ENCODE measurements around the gene STARD10. TPM values are rescaled to one million over a fixed set of nuclear protein-coding genes. Genes with fewer than 3 reads are reported as not detected.

STARD10 gene
- total and polyA plus RNA-seq, 2 experiments from 2014 or later, result 16.6 to 20.5 TPM

GRCh38 chr11:72824020-72824419, 30.2 kb upstream of the STARD10 start:
- H3K4me1 Mint-ChIP-seq, result peaks cover 18% of the 10 kb centered on the region
- Histone ChIP-seq H3F3A (replicated peaks; ENCODE audit: low read depth) (0 out of 2 replicates have a peak, but pooled peaks cover 3% of the 10 kb centered on the region), H3K4me2 (no peak overlapping the region), H3K4me1 (ENCODE audit: insufficient read depth) (no peaks in the 10 kb centered on the region), H3K79me2 (replicated peaks; ENCODE audit: insufficient read depth) (no peaks in the 10 kb centered on the region), H4K20me1 (replicated peaks; ENCODE audit: insufficient read depth) (0 out of 2 replicates have a peak, but pooled peaks cover 2% of the 10 kb centered on the region), H3K9me2 (ENCODE audit: insufficient read depth) (no peaks in the 10 kb centered on the region), H2AFZ (no peak overlapping the region), H3K36me3 (ENCODE audit: insufficient read depth) (no peaks in the 10 kb centered on the region), H3K27ac (ENCODE audit: low read depth) (no peak overlapping the region), H3K27me3 (ENCODE audit: insufficient read depth) (peaks cover 24% of the 10 kb centered on the region), H3K4me3 (no peak overlapping the region)
- TF ChIP-seq NANOG (IDR thresholded peaks at IDR 0.05; ENCODE audit: borderline replicate concordance) (no peak), STAT1 (IDR thresholded peaks at IDR 0.05; ENCODE audit: unreplicated experiment) (no peak), ETS1 (IDR thresholded peaks at IDR 0.05) (no peak), JUNB (IDR thresholded peaks at IDR 0.05; ENCODE audit: unreplicated experiment) (no peak), ZNF114 (CRISPR knock-in tag; IDR thresholded peaks at IDR 0.05) (no peak), CREB1 (CRISPR knock-in tag; IDR thresholded peaks at IDR 0.05; ENCODE audit: low read depth) (no peak), POLR2AphosphoS5 (IDR thresholded peaks at IDR 0.05; ENCODE audit: low read depth) (no peak), ZNF331 (CRISPR knock-in tag; IDR thresholded peaks at IDR 0.05; ENCODE audit: low read depth) (no peak)
- TF ChIP-seq, protein P1, sequence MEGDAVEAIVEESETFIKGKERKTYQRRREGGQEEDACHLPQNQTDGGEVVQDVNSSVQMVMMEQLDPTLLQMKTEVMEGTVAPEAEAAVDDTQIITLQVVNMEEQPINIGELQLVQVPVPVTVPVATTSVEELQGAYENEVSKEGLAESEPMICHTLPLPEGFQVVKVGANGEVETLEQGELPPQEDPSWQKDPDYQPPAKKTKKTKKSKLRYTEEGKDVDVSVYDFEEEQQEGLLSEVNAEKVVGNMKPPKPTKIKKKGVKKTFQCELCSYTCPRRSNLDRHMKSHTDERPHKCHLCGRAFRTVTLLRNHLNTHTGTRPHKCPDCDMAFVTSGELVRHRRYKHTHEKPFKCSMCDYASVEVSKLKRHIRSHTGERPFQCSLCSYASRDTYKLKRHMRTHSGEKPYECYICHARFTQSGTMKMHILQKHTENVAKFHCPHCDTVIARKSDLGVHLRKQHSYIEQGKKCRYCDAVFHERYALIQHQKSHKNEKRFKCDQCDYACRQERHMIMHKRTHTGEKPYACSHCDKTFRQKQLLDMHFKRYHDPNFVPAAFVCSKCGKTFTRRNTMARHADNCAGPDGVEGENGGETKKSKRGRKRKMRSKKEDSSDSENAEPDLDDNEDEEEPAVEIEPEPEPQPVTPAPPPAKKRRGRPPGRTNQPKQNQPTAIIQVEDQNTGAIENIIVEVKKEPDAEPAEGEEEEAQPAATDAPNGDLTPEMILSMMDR (conservative IDR thresholded peaks at IDR 0.05; ENCODE audit: low read depth in 2 of 2), result no peak
- TF ChIP-seq, protein P2, sequence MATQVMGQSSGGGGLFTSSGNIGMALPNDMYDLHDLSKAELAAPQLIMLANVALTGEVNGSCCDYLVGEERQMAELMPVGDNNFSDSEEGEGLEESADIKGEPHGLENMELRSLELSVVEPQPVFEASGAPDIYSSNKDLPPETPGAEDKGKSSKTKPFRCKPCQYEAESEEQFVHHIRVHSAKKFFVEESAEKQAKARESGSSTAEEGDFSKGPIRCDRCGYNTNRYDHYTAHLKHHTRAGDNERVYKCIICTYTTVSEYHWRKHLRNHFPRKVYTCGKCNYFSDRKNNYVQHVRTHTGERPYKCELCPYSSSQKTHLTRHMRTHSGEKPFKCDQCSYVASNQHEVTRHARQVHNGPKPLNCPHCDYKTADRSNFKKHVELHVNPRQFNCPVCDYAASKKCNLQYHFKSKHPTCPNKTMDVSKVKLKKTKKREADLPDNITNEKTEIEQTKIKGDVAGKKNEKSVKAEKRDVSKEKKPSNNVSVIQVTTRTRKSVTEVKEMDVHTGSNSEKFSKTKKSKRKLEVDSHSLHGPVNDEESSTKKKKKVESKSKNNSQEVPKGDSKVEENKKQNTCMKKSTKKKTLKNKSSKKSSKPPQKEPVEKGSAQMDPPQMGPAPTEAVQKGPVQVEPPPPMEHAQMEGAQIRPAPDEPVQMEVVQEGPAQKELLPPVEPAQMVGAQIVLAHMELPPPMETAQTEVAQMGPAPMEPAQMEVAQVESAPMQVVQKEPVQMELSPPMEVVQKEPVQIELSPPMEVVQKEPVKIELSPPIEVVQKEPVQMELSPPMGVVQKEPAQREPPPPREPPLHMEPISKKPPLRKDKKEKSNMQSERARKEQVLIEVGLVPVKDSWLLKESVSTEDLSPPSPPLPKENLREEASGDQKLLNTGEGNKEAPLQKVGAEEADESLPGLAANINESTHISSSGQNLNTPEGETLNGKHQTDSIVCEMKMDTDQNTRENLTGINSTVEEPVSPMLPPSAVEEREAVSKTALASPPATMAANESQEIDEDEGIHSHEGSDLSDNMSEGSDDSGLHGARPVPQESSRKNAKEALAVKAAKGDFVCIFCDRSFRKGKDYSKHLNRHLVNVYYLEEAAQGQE (IDR thresholded peaks at IDR 0.05; ENCODE audit: unreplicated experiment), result no peak
- H3K9me3 Mint-ChIP-seq, result no peaks in the 10 kb centered on the region; the same call in 2 of the 3 replicates
- ATAC-seq (no peak), DNase-seq (ENCODE audit: low spot score) (no peak)
- H3K27ac Mint-ChIP-seq, result no peak overlapping the region
- no peak overlapping the region for H3K4me3 Mint-ChIP-seq
- no peaks in the 10 kb centered on the region; the same call in 2 of the 3 replicates for H3K36me3 Mint-ChIP-seq (ENCODE audit: low read depth)
- peaks cover 25% of the 10 kb centered on the region for H3K27me3 Mint-ChIP-seq (ENCODE audit: insufficient read depth, low read depth, poor library complexity)

Data from GM23338 (cell line).